ENCODE results near the gene POLR1F. TPM values are rescaled to one million over a fixed set of nuclear protein-coding genes. Genes with fewer than 3 reads are reported as not detected.
A peak's percentile ranks its signal among the peaks of the same experiment; 100 is the strongest.
"Not testable (repeated sequence)": the region's sequence is repeated elsewhere in the genome, so short reads cannot be mapped to it uniquely, and the experiment has no call there.

Gene POLR1F
- polyA plus RNA-seq, 3 donors, result 17.6 to 22.5 (median 21.8) TPM

DNA sequence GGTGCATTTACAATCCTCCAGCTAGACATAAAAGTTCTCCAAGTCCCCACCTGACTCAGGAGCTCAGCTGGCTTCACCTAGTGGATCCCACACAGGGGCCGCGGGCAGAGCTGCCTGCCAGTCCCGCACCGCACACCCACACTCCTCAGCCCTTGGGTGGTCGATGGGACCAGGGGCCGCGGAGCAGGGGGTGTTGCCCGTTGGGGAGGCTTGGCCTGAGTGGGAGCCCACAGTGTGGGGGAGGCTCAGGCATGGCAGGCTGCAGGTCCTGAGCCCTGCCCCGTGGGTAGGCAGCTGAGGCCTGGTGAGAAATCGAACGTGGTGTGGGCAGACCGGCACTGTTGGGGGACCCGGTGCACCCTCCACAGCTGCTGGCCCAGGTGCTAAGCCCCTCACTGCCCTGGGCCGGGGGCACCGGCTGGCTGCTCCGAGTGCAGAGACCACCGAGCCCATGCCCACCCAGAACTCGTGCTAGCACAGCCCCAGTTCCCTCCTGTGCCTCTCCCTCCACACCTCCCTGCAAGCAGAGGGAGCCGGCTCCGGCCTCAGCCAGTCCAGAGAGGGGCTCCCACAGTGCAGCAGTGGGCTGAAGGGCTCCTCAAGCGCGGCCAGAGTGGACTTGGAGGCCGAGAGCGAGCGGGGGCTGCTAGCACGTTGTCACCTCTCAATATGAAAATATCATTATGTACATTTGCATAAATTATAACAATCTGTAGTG lies 16.6 kb downstream of the POLR1F start:
- DNase-seq, result no peak

DNA sequence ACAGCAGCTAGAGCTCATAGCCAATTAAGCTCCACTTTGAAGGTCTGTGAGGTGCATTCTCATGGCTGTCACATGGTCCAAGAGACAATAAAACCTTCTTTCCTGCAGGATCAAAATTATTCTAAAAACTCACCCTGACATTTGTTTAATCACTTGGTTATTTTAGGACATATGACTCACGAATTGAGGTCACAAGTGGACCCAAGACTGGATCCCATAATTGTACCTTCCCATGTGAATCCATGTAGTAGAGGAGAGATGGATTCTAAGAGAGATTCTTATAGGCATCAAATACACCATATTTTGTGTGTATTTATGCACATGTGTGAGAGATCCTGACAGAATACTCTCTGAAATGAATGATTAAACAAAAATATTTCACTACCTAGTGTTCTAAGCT lies 18.1 kb downstream of the POLR1F start:
- no peak for DNase-seq

DNA sequence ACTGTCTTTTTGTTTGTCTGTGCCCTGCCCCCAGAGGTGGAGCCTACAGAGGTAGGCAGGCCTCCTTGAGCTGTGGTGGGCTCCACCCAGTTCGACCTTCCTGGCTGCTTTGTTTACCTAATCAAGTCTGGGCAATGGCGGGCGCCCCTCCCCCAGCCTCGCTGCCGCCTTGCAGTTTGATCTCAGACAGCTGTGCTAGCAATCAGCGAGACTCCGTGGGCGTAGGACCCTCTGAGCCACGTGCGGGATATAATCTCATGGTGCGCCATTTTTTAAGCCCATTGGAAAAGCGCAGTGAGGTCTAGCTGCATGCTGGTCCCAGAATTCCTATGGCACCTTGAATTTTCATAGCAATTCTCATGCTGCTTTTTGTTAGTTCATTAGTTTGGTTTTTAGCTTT lies 19.7 kb downstream of the POLR1F start:
- DNase-seq, result not testable (repeated sequence)

DNA sequence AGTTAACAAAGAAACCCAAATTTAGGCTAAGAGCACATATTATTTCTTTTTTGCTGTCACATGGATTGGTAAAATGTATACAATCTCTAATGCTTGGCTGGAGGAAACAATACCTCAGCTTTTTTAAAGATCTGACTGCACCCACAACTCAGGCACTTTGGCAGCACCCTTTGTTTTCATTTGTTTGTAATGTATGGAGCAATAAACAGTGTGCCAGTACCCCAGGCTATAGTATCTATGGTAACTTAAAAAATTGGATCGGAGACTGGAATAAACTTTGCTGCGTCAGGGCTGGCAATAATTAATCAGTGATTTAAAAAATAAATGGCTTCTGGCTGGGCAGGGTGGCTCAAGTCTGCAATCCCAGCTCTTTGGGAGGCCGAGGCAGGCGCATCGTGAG lies 27.2 kb downstream of the POLR1F start:
- DNase-seq, result no peak

DNA sequence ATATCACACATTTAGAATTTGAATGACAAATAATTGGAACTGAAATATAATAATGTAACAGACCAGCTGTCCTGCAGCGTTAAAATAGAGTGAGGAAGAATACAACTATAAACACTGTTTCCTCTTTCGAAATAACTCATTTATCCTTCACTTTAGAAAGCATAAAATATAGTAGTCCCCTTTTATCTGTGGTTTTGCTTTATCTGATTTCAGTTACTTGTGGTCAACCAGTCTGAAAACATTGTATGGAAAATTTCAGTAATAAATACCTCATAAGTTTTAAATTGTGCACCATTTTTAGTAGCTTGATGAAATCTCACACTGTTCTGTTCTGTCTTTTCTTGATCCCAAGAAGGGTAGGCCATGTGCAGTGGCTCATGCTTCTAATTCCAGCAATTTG lies 31.7 kb downstream of the POLR1F start:
- DNase-seq, result no peak

DNA sequence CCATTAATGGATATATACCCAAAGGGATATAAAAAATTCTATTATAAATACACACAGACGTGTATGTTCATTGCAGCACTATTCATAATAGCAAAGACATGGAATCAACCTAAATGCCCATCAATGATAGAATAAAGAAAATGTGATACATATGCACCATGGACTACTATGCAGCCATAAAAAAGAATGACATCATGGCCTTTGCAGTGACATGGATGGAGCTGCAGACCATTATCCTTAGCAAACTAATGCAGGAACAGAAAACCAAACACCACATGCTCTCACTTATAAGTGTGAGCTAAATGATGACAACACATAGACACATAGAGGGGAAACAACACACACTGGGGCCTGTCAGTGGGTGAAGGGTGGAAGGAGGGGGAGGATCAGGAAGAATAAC lies 33.0 kb downstream of the POLR1F start:
- no peak for DNase-seq

DNA sequence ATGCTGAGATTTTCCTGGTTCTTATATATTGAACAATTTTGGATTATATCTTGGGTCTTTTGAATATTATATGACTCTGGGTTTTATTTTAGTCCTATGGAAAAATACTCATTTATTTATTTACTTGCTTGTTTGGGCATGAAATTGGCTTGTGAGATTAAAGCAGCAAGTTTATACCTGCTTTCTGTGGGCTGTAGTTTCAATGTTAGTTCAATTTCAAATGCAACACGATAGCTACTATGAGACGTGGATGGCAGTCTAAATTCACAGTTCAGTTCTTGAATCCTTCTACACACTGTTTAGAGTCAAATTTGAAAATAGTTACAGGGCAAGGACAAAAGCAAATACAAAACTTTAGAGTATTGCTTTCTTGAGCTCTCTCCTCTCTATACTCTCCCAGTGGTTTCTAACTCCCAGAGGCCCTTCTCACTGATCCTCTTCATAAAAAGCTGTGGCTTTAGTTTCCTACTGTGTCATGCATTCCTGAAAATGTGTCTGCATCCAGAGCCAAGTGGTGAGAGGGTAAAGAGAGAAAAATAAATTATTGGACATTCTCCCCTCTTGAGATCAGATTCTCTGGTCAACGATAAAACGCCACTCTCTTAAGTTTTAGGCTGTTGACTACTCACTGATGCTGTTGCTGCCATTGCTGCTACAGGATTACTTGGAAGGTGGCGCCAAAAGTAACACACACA lies 34.4 kb downstream of the POLR1F start:
- DNase-seq, result no peak

DNA sequence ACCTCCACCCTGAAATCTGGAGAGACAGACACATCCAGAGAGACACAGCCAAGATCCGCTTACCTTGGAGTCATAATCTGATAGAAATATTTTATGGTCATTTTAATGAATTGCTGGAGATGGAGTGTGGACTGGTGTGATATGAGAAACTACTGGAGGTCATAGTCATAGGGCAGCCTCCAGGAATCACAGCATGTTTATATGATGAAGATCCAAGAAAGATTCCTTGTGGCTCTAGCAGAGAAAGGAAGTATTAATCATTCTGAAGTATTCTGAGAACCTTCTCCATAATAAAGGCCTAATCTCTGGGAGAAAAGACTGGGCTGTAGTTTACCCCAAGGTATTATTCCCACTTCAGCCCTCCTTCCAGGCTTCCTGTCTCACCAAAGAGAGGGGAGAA lies 38.0 kb downstream of the POLR1F start:
- no peak for DNase-seq

DNA sequence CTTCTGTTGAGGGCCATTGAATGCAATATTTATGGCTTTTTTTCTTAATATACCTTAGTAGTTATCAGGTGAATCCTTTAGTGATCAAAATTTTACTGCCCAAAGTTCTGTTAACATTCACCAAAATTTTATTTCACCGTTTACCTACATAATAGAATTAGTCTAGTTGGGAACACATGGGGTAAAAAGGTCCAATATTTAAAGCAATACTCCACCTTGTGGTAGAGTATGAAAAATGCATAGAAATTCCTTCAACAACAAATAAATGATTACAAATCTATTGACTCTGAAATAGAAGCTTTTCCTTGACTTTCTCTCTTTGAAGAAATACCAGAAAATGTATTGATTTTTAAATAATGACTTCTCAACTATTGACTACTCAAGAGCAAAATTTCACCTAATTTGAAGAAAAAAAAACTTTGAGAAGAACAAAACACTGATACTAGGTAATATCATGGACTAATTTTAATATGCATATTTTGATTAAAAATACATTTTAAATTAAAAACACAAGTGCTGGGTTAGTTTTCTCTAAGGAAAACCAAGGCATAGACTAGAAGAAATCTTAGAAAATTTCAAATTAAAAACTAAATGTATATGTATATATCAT lies 43.3 kb downstream of the POLR1F start:
- DNase-seq, result peak; percentile 17

DNA sequence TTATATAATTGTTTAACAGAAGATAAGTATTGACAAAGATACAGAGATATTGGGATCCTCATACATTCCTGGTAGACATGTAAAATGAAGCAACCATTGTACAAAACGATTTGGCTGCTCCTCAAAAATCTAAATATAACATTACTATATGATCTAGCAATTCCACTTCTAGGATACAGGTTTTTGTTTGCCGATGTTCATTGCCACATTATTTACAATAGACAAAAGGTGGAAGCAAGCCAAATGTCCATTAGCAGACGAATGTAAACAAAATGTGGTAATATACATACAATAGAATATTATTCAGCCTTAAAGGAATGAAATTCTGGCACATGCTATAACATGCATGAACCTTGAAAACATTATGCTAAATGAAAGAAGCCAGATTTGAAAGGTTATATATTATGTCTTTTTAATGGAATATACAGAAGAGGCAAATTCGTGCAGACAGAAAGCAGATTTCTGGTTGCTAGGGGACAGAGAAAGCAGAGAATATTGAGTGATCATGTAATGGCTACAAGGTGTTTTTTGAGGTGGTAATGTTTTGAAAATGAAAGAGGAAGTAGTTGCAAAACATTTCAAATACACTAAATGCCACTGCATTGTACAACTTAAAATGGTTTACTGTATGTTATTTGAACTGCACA lies 44.9 kb downstream of the POLR1F start:
- no peak for DNase-seq

DNA sequence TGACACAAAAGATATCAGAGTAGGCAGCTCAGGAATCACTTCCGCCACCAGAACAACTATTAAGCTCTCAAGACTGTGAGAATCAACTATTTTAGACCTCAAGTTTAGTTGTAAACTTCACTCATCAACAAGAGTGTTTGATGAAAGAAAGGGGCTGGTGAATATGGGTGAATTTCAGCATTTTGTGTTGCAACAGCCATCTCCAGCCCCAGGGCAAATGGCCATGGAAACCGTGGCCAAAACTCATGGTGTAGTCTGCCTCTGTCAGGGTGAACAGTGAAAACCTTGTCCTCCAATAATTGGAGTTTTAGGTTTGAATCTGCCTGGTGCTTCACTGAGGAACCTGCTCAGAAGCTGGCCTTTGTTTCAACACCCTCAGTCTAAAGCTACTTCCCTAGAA lies 60.0 kb downstream of the POLR1F start:
- DNase-seq, result no peak

Other genes starting within 250 kb of the POLR1F start
- gene TMEM196, start 64.6 kb upstream of the POLR1F start, polyA plus RNA-seq (ENCODE audit: insufficient read length in 3 of 3), result under 1 TPM in 1 of 3 donors, not detected in 2; 0.01 TPM